Left ventricle myocardium inferior (tissue), 1 donor: ENCODE measurements around the gene PRELP. TPM values are rescaled to one million over a fixed set of nuclear protein-coding genes. Genes with fewer than 3 reads are reported as not detected.

Experiments used
- DNase-seq: peaks from one replicate; pipeline ENCODE4 v3.0.0-alpha.2; 2020
- H3K27ac ChIP-seq: fragments of 200-600 bp; replicated peaks from 2 replicates; pipeline ENCODE4 v1.8.0; 2021
- H3K27me3 ChIP-seq: fragments of 200-600 bp; 2 replicates; pipeline ENCODE4 v1.8.0; 2021; ENCODE audit warnings: low read depth
- H3K36me3 ChIP-seq: fragments of 200-600 bp; 2 replicates; pipeline ENCODE4 v1.8.0; 2021
- H3K4me1 ChIP-seq: fragments of 200-600 bp; 2 replicates; pipeline ENCODE4 v1.8.0; 2021
- H3K4me3 ChIP-seq: fragments of 200-600 bp; 2 replicates; pipeline ENCODE4 v1.8.0; 2021; ENCODE audit warnings: mild to moderate bottlenecking, moderate library complexity
- H3K9me3 ChIP-seq: fragments of 200-600 bp; replicated peaks from 2 replicates; pipeline ENCODE4 v1.8.0; 2021
- intact Hi-C: fragments of 100-400 bp; cut with micrococcal nuclease; formaldehyde crosslinking; loops from one replicate; pipeline ENCODE4 v1.11.0; 2022
- total RNA-seq: library from RNA; stranded (reverse); fragmentation: NEBNext Ultra II Directional; extraction: Animal tissue kit (Norgen Biotek cat#: 25700); gene quantifications from one replicate; pipeline ENCODE4 v1.2.1, GENCODE V29; 2021
- TF ChIP-seq, protein P1 (sequence below): fragments of 200-600 bp; IDR thresholded peaks from 2 replicates; pipeline ENCODE4 v1.8.0; 2021; ENCODE audit warnings: antibody characterized with exemption, mild to moderate bottlenecking, borderline replicate concordance
- donor health status: DM: no; HTN: yes; CAD: no; lungs with severe emphysema.

The PRELP gene
- total RNA-seq, 1 donor from 2014 or later = 22.5 TPM

DNA sequence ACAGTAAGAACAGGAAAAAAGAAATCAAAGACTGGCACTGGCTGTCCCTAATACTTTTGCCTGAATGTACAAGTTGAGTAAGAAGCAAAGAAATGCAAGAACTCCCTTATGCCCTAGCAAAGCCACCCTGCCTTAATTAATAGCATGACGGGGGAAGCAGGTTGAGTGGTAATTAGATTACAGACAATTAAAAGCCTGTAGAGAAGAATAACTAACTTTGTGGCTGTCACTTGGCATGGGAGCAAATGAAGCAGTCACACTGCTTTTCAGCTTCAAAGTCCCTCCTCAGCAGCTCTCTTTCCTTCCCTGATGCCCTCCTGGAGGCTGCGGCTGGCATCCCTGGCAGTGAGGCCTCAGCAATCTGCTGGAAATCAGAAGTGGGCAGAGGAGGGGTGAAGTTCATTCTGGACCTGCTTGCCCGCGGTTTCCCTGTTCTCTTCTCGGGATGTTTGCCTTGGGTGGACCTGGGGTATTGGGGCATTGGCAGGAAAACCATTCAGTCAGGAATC lies 21.7 kb downstream of the PRELP start:
- Histone ChIP-seq H3K36me3 (no peaks in the 10 kb centered on the region), H3K4me1 (no peaks in the 10 kb centered on the region), H3K9me3 (no peaks in the 10 kb centered on the region), H3K27ac (no peak overlapping the region), H3K4me3 (no peak overlapping the region), H3K27me3 (no peaks in the 10 kb centered on the region)
- intact Hi-C loops = no loop called here
- TF ChIP-seq, protein P1, sequence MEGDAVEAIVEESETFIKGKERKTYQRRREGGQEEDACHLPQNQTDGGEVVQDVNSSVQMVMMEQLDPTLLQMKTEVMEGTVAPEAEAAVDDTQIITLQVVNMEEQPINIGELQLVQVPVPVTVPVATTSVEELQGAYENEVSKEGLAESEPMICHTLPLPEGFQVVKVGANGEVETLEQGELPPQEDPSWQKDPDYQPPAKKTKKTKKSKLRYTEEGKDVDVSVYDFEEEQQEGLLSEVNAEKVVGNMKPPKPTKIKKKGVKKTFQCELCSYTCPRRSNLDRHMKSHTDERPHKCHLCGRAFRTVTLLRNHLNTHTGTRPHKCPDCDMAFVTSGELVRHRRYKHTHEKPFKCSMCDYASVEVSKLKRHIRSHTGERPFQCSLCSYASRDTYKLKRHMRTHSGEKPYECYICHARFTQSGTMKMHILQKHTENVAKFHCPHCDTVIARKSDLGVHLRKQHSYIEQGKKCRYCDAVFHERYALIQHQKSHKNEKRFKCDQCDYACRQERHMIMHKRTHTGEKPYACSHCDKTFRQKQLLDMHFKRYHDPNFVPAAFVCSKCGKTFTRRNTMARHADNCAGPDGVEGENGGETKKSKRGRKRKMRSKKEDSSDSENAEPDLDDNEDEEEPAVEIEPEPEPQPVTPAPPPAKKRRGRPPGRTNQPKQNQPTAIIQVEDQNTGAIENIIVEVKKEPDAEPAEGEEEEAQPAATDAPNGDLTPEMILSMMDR = no peak
- no peak for DNase-seq

DNA sequence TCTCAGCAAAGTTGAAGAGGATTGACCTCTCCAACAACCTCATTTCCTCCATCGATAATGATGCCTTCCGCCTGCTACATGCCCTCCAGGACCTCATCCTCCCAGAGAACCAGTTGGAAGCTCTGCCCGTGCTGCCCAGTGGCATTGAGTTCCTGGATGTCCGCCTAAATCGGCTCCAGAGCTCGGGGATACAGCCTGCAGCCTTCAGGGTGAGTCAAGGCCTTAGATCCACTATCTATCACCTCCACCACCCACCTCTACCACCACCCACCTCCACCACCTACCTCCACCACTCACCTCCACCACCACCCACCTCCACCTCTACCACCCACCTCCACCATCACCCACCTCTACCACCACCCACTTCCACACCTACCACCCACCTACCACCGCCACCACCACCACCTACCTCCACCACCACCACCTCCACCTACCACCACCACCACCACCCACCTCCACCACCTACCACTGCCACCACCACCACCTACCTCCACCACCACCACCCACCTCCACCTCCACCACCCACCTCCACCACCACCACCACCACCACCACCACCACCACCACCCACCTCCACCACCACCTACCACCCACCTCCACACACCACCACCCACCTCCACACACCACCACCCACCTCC lies 24.2 kb downstream of the PRELP start:
- Histone ChIP-seq H3K4me3 (no peak overlapping the region), H3K27me3 (no peaks in the 10 kb centered on the region), H3K9me3 (no peaks in the 10 kb centered on the region), H3K4me1 (peaks cover 3% of the 10 kb centered on the region), H3K36me3 (no peaks in the 10 kb centered on the region), H3K27ac (no peak overlapping the region)
- intact Hi-C loops = loop anchor here (10.0 kb wide), 1 partner anchor 125 kb away; the partner anchor contains the start of gene ATP2B4
- no peak for DNase-seq
- TF ChIP-seq, protein P1 = no peak

DNA sequence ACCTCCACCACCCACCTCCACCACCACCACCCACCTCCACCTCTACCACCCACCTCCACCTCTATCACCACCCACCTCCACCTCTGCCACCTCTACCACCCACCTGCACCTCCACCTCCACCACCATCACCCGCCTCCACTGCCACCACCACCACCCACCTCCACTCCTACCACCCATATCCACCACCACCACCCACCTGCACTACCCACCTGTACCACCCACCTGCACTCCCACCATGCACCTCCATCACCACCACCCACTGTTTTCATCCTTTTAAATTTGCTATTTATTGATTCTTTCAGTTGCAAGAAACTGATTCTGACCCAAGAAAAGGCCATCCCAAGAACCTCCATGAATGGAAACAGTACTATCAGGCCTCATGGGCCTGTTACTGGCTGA lies 24.7 kb downstream of the PRELP start:
- Histone ChIP-seq H3K4me3 (no peak overlapping the region), H3K9me3 (no peaks in the 10 kb centered on the region), H3K36me3 (no peaks in the 10 kb centered on the region), H3K4me1 (peaks cover 9% of the 10 kb centered on the region), H3K27ac (no peak overlapping the region), H3K27me3 (no peaks in the 10 kb centered on the region)
- DNase-seq = no peak
- intact Hi-C loops = loop anchor here (10.0 kb wide), 1 partner anchor 125 kb away; the partner anchor contains the start of gene ATP2B4
- TF ChIP-seq, protein P1 = no peak

DNA sequence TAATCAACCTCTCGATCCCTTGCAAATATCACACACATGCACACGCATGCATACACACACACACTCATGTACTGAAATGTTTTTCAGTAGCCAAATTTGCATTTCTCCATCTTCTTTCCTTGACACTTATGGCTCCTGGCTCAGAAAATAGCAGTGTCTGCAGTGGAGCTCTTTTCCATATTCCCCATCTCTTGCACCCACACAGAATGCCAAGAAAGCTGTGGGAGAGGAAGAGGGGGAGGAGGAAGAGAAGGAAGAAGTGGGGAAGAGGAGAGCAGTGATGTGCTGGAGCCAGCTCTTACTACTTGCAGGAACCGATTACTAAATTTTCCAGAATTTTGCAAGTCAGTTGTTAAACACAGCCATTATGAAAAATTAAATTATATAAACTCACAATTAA lies 28.2 kb downstream of the PRELP start:
- intact Hi-C loops = loop anchor here (2.0 to 10.0 kb wide), 2 partner anchors 121 to 193 kb away; partner anchors contain the start of gene ATP2B4
- Histone ChIP-seq H3K27ac (no peak overlapping the region), H3K36me3 (no peaks in the 10 kb centered on the region), H3K27me3 (no peaks in the 10 kb centered on the region), H3K4me1 (peaks cover 34% of the 10 kb centered on the region), H3K9me3 (no peaks in the 10 kb centered on the region), H3K4me3 (no peak overlapping the region)
- no peak for DNase-seq
- TF ChIP-seq, protein P1 = no peak

DNA sequence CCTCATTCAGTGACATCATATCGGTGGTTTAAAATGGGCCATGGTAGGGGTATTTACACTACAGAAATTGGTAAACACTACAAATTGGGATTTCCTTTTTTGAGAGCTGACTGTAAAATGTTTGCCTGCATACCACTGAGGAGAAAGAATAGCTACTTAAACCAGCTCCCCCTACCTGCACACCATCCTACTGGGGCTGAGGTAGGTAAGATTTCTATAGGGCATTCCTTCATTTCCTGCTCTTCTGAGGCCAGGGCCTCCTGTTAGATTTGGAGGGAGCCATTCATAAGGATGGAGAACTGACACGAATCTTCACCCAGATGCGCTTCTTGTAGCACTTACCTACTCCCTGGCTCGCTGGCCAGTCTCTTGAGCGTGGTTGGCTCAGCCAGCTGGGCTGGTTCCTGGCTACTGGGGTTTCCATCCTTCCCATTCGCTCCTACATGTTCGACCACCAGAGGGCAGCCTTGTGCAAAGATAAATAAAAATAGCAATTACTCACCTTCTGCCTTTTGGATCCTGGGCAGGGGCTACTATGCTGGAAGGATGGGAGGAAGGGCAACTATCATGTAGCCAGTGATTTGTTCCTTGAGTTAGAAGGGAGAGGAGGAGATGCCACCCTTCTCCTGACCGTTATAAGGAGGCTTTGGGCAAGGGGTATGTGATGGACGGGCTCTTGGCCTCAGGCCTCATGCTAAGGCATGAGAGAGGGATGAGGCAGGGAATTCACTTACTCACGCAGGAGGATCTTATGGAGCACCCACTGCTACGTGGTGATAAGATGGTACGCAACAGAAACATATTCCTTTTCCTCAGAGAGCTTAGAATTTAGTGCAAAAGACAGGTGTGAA lies 29.0 kb downstream of the PRELP start:
- H3K27ac ChIP-seq = no peak overlapping the region
- no peak overlapping the region for H3K4me3 ChIP-seq
- peak; percentile 80 for DNase-seq
- peaks cover 42% of the 10 kb centered on the region for H3K4me1 ChIP-seq
- H3K27me3 ChIP-seq = no peaks in the 10 kb centered on the region
- TF ChIP-seq, protein P1 = peak; percentile 90
- H3K9me3 ChIP-seq = no peaks in the 10 kb centered on the region
- intact Hi-C loops = loop anchor here (2.0 to 10.0 kb wide), 2 partner anchors 120 to 192 kb away; partner anchors contain the start of gene ATP2B4
- H3K36me3 ChIP-seq = no peaks in the 10 kb centered on the region
